T-helper 22 cell (primary cell): ENCODE measurements around the gene GIGYF2.
"Not testable (repeated sequence)": the region's sequence is repeated elsewhere in the genome, so short reads cannot be mapped to it uniquely, and the experiment has no call there.

Experiments
- DNase-seq: peaks from one replicate; pipeline ENCODE4 v3.0.0-alpha.2; 2020; ENCODE audit warnings: low read depth

Gene GIGYF2

DNA sequence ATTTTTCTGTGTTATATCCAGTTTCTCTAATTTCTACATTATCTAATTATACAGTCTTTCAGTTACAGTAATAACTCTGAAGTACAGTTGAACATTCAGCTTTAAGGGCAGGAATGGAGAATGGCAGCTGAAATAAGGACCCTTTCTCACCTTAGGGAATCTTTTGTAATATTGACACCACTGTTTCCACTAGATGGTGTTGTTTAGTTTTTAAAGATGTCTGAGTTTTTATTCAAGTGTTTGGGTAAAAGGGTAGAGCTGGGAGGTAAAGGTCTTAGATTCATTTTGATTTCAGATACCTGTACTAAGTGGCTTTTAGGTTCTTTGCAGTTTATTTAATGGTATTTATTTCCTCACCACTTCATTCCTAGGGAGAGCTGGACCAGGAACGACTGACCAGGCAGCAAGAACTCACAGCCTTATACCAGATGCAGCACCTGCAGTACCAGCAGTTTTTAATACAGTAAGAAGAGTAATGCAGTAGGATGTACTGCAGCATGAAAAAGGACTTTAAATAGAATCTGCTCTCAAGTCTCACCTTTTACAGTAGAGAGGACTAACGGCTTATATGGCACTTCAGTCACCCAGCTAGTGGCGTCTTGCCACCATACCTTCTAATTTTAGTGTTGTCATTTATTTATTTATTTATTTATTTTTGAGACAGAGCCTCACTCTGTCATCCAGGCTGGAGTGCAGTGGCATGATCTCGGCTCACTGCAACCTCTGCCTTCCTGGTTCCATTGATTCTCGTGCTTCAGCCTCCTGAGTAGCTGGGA lies 112.4 kb downstream of the GIGYF2 start:
- no peak for DNase-seq

GRCh38 chr2:232810444-232810843 lies 113.3 kb downstream of the GIGYF2 start:
- no peak for DNase-seq

DNA sequence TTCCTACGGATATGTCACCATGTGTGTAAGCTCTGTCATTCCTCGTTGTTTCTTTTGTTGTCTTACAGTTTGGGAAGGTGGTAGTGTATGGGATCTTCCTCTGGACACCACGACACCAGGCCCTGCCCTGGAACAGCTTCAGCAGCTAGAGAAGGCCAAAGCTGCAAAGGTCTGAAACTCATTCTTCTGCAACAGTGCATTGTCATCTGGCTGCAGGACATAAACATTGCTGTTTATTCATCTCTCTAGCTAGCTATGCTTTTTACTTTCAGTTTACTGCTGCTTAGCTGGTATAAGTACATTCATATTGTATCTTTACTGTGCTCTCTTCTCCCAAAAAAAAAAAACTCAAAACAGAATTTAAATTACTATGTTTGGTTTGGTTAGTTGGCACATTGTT lies 118.4 kb downstream of the GIGYF2 start:
- no peak for DNase-seq

GRCh38 chr2:232816657-232817056 lies 119.5 kb downstream of the GIGYF2 start:
- DNase-seq, result no peak

GRCh38 chr2:232817756-232818155 lies 120.6 kb downstream of the GIGYF2 start:
- no peak for DNase-seq

GRCh38 chr2:232829988-232830387 lies 132.9 kb downstream of the GIGYF2 start:
- DNase-seq, result no peak

GRCh38 chr2:232831496-232831895 lies 134.4 kb downstream of the GIGYF2 start:
- DNase-seq, result no peak

- no peak for DNase-seq
Measured at GRCh38 chr2:232833830-232834229, 136.7 kb downstream of the GIGYF2 start.

- DNase-seq, result no peak
Measured at GRCh38 chr2:232835687-232836208, 138.6 kb downstream of the GIGYF2 start.

- DNase-seq, result no peak
Measured at GRCh38 chr2:232836934-232837333, 139.8 kb downstream of the GIGYF2 start.

GRCh38 chr2:232838406-232838874 lies 141.3 kb downstream of the GIGYF2 start:
- DNase-seq, result peak; percentile 62

GRCh38 chr2:232839411-232840079 lies 142.4 kb downstream of the GIGYF2 start:
- DNase-seq, result no peak

- no peak for DNase-seq
Measured at GRCh38 chr2:232842689-232843088, 145.6 kb downstream of the GIGYF2 start.

DNA sequence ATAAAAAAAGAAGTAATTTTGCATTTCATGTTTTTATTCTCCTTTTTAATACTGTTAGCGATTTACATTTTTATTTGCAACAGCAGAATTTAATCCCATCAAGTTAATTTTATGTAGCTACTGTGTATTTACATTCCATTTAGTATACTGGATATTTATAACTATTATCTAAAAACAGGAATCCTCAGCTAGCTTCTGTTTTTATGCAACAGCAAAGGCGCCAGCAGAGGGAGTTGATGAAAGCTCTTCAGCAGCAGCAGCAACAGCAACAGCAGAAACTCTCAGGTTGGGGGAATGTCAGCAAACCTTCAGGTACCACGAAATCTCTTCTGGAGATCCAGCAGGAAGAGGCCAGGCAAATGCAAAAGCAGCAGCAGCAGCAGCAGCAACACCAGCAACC lies 146.7 kb downstream of the GIGYF2 start:
- DNase-seq, result no peak

DNA sequence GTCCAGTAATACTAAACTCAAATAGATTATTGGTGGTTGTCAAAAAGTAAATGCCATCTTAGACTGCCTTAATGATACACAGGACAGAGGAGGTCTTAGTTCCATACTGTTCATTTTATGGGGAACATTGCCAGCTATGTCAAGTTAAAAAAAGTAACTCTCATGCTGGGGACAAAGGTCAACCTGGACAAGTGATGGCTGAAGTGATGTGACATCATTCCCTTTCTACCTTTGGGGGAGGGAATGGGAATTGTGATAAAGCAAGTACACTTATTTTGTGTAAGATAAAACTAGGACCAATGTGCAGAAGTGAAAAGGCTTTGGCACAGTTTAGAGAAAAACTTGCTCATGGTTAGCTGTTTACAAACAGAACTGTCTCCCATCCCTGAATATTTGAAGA lies 148.9 kb downstream of the GIGYF2 start:
- DNase-seq, result no peak

DNA sequence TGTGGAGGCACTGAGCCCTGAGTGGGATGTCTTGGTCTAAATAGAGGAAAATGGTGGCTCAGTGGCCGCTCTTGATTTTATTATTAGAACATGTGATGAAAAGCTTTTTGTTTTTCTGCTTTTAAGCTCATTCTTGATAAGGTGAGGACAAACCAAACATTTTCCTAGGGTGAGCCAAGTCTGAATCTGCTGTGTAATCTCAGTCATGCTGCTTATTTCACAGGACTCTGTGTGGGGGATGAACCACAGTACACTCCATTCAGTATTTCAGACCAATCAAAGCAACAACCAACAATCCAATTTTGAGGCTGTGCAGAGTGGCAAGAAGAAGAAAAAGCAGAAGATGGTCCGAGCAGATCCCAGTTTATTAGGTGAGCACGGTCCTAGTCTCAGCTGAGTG lies 152.9 kb downstream of the GIGYF2 start:
- no peak for DNase-seq

DNA sequence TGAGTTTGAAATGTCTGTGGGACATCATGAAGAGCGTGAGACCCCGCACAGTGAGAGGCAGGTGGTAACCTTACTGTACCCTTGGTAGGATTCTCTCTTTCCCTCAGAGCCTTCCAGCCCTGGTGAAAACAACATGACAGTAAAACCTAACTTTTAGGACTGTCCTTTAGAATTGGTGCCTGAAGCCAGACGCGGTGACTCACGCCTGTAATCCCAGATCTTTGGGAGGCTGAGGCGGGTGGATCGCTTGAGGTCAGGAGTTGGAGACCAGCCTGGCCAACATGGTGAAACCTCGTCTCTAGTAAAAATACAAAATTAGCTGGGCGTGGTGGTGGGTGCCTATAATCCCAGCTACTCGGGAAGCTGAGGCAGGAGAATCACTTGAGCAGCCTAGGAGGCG lies 154.9 kb downstream of the GIGYF2 start:
- not testable (repeated sequence) for DNase-seq

DNA sequence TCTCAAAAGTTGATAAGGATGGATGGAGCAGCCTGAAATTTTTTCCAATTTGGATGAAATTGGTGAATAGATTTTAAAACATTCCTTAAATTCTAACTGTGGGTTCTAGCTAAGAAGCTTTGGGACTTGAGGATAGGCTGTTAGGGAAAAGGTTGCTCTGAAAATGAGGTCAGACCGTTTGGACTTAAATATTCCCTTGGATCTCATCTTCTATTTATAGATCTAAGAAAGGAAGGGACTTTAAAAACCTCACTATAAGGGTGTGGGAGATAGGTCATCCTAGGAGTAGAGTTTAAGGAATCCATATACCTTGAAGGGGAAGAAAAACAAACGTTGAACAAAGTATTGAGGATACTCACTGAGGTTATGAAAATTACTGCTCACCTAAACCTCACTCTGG lies 155.5 kb downstream of the GIGYF2 start:
- DNase-seq, result no peak

GRCh38 chr2:232854082-232854481 lies 157.0 kb downstream of the GIGYF2 start:
- DNase-seq, result no peak

DNA sequence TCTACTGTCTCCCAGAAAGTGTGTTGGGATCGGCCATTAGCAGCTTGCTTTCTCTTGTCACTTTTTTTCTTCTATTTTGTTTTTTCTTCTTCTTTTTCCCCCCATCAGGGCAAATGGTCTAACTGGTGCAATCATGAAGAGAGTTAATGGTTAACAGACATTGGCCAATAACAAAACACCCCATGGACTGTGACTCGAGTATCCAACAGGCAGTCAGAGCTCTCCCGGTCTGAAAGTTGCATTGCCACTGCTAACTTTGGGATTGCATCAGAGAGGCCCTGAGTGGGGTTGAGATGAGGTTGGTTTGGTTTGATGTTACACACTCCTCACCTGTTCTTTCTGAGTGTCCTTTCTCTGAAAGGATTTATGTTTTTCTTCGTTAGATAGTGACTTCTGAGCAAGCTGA lies 160.0 kb downstream of the GIGYF2 start:
- DNase-seq, result no peak

GRCh38 chr2:232859385-232859916 lies 162.3 kb downstream of the GIGYF2 start:
- no peak for DNase-seq

GRCh38 chr2:232860593-232861241 lies 163.6 kb downstream of the GIGYF2 start:
- DNase-seq, result no peak

DNA sequence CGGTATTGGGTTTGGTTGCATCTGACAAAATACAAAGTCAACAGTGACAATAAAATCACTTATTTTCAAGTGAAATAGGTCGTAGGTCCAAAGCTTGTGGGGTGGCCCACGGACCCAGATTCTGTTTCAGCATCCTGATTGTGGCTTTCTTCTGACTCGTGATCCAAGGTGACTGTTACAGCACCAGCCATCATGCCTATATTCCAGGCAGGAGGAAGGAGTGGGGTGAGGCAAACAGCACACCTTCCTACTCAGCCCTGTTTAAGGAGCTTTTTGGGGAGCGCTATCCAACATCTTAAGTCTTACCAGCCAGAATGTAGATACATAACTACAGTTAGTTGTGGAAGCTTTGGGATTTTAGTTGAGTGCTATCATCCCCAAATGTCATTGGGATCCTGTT lies 164.2 kb downstream of the GIGYF2 start:
- DNase-seq, result no peak
